Activated CD4-positive, alpha-beta T cell treated with anti-CD3 and anti-CD28 coated beads, Interleukin-2, Interleukin-6, amounts not matched to agents 100 ng/mL and 50 ng/mL, durations not matched to agents 16 hours and 8 hours (primary cell): ENCODE measurements around the gene CLCN2.
"Not testable (repeated sequence)": the region's sequence is repeated elsewhere in the genome, so short reads cannot be mapped to it uniquely, and the experiment has no call there.

ENCODE experiments used
- DNase-seq: peaks from one replicate; pipeline ENCODE4 v3.0.0-alpha.2; 2020

The CLCN2 gene

DNA sequence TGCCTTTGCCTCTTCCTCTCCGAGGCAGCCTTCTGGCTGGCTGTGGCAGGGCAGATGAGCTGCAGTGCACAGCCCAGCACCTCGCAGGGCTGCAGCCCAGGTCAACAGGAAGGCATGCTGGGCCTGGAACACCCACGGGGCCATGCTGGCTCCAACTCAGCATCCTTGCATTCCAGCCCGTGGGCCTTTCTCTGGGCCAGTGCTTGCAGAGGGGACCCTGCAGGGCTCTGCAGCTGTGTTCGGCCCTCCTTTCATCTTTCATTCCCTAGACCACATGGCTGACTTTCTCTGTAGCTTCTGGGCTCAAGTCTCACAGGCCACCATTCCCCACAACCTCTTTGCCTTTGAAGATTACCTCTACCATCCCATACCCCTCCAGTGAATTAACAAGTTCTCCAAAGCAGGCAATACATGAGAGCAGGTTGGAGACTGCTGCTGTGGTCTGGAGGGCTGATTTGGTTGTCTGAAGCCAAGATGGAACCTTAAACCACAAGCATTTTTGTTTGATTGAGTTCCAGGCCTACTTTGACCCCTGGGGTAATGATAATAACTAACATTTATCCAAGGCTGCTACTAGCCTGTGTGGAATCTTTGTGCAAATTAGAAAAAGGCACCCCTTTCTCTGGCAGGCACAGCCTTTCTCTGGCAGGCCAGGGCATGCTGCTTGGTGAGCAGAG is 18.1 kb downstream of the CLCN2 start:
- no peak for DNase-seq

DNA sequence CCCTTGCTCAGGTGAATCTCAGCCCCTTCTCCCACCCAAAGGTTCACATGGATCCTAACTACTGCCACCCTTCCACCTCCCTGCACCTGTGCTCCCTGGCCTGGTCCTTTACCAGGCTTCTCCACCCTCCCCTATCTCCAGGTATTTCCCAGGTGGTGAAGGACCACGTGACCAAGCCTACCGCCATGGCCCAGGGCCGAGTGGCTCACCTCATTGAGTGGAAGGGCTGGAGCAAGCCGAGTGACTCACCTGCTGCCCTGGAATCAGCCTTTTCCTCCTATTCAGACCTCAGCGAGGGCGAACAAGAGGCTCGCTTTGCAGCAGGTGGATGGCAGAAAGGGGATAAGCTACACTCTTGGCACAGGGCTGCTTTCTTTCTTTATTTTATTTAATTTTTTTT is 19.5 kb downstream of the CLCN2 start:
- no peak for DNase-seq

DNA sequence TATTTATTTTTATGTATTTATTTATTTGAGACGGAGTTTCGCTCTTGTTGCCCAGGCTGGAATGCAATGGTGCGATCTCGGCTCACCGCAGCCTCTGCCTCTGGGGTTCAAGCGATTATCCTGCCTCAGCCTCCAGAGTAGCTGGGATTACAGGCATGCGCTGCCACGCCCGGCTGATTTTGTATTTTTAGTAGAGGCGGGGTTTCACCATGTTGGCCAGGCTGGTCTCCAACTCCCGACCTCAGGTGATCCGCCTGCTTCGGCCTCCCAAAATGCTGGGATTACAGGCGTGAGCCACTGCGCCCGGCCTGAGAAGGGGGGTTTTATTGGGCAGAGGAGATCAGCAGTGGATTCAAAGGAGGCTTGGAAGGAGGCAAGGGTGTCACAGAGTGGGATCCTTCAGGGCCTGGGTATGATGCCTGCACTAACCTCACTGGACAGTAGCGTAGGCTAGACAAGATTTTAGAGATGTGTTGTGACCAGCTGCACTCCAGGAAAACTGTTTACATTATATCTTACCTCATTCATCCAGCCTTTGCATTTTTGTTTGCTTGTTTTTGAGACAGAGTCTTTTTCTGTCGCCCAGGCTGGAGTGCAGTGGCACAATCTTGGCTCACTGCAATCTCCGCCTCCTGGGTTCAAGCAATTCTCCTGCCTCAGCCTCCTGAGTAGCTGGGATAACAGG is 21.8 kb downstream of the CLCN2 start:
- not testable (repeated sequence) for DNase-seq

DNA sequence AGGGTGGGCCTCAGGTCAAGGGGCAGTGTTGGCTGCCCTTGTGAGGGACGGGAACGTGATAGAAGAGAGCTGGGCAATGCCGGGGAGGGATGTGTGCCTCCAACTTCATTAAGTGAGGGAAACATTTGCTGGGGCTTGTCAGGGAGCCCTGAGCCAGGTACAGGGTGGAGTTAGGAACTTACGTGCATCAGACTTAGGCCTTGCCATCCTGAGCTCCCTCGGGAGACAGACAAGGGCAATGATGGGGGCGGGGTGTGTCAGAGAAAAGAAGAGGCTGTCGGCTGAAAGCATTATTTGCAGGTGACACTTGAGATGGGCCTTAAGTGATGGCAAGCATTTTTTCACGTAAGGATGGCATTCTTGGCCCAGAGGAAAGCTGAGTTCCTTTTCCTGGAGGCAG is 22.4 kb downstream of the CLCN2 start:
- DNase-seq = no peak

DNA sequence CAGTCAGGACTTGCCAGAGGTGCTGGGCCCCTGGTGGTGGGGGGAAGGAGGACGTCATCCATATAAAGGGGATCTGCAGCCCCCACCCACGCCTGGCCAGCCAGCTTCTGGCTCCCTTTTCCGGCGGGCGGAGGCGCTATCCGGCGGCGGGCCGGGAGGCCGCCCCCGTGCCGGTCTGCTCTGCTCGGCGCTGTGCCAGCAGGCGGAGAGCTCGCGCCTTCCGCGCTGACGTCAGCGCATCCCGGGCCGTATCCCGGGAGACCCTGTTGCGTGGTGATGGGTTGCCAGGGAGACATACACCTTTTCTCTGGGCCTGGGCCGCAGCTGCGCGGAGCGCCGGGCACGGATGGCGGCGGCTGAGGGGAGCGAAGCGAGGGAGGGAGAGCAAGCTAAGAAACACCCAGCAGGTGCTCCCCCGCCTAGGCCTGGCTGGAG is 22.9 kb downstream of the CLCN2 start:
- no peak for DNase-seq

DNA sequence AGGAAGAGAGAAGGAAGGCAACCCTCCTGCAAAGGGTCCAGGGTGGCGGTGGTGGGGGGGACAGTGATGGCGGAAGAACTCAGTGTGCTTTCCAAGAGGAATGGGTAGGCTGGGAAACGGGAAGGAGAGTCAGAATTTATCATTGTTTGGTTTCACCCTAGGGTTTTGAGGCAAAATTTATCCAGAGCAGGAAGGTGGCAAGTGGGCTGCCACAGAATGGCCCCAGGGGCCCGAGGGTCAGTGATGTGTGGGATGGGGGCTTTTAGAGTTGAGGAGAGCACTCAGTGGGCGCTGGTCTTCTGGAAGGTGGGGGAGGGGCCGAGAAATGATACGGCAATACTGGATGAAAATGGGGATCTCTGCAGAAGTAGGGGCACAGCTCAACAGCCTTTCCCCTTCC is 23.4 kb downstream of the CLCN2 start:
- DNase-seq = no peak

DNA sequence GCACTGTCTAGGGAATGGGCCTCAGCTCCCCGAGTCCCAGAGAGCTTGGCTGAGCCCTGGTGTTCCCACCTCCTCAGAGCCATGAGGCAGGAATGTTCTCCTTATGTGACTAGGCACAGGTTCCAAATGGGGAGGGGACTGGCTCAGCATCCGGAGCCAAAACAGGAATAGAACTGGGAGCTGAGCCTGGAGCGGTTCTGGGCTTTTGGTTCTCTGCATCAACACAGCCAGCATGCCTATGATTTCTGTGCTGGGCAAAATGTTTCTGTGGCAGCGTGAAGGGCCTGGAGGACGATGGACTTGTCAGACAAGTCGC is 24.0 kb downstream of the CLCN2 start, which contains the start of gene FAM131A:
FAM131A (plus strand) TSS at position 202 of the 316 bp plus-strand sequence; CDS start at position 233, 31 bp downstream.
- no peak for DNase-seq

DNA sequence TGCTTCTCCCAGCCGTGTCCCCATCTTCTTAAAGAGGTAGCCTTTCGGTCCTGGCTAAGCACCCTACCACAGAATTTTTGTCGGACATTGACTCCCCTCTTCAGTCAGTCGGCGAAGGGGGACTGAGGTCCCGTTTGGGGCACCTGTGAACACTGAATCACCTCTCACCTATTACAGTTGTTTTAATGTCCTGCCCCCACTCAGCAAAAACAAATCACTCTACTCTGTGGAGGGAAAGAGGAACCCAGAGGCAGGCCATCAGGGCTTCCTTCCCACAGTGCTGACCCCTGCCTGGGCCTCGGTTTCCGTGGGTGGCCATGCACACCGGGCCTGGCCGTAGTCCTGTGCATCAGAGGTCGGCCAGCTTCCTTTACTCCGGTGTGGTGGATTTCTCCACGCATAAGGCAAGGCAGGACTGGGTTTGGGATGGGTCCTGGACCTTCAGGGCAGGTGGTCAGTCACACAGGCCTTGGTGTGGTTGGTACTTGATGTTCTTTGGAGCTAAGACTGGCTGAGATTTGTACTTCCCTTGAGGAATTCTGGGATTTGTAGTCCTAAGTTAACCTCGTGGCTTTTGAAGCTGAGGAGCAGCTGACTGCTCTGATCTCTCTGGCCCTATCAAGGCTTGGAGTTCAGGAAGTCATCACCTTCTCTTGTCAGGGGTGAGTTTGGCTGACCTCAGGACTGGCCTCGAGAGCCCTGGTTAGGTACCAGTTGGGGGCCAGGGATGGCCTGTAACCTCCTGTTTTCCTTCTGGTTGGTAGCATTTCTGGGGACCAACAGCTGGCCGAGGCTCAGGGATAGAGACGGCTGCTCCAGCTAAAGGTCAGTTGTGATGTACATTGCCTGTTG is 24.6 kb downstream of the CLCN2 start:
- no peak for DNase-seq

DNA sequence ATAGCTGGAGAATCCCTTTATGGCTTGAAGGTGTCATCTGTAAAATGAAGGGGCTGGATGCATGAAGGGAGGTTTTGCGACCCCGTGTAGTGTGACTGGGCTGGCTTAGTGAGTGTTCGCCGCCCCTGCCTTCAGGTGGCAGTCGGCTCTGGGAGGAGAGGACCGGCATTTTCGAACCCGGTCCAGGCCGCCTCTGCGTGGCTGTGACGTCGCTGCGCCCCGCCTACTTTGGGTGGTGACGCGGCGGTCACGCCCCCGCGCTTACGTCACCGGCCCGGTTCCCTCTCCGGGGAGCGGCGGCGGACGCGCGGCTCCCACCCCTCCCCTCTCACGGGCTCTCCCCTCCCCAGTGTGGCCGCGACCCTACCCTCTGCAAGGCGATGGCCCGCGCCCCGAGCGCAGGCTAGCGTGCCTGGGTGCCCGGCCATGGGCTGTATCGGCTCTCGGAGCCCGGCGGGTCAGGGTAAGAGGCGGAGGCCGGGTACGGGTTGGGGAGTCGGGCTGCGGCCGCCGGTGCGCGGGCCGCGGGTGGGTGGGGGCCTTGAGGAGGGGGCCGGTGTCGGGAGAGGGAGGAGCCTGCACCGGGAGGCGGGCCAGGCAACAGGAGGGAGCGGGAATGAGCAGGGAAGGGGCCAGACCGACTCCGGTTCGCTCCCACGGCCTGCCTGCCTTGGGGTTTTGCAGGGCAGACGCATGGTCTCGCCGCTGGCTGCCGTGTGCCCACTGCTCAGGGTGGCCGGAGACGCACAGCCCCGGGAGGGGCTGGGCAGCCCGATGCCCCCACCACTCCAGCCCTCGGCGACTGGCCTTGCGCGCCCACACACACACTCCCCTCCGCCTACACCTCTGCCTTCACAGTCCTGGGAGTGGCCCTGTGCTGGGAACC is 25.5 kb downstream of the CLCN2 start:
- DNase-seq = peak; percentile 91

DNA sequence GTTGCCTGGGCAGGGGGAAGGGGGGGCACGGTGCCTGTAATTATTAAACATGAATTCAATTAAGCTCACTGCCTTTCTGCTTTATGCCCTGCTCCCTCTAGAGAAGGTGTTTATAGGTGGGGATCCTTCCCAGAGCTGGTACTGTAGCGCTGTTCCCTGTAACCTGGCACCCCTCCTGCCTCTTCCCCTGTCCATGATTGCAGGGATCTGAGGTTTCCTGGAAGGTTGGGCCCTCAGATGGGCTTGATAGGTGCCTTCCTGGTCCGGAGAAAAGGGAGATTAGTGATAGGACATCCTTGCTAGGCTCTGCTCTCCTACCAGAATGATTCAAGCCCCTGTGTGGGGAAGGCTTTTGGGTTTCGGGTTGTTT is 26.1 kb downstream of the CLCN2 start:
- no peak for DNase-seq

DNA sequence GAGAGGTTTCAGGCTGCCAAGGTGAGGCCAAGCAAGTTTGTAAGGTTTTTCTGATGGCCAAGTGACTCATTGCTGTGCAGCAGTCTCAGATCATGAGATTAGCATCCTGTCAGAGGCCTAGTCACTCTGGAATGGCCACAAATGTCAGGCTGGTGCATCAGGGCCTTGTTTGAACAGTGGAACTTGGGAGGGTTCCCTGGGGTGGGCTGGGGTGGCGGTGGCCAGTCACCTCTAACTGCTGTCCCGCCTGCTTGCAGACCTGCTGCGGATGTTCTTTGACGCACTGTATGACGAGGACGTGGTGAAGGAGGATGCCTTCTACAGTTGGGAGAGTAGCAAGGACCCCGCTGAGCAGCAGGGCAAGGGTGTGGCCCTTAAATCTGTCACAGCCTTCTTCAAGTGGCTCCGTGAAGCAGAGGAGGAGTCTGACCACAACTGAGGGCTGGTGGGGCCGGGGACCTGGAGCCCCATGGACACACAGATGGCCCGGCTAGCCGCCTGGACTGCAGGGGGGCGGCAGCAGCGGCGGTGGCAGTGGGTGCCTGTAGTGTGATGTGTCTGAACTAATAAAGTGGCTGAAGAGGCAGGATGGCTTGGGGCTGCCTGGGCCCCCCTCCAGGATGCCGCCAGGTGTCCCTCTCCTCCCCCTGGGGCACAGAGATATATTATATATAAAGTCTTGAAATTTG is 26.8 kb downstream of the CLCN2 start:
- DNase-seq = peak; percentile 52

DNA sequence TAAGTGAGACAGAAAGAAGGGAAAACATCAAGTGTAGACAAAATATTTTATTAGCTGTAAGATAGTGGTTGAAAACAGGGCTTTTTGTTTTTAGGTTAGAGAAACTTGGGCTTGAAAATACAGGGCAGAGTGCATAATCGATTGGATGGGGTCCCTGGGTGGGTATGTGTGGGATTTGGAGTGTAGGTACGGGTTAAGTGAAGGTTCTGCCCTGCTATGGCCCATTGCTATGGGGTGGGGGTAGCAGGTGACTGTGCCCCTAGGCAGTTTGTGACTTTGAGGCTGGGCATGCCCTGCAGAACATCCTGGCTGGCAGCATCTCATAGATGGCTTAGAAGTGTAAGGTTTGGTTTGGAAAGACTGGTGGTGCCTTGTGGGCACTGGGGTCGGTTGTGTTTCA is 27.7 kb downstream of the CLCN2 start:
- DNase-seq = no peak

DNA sequence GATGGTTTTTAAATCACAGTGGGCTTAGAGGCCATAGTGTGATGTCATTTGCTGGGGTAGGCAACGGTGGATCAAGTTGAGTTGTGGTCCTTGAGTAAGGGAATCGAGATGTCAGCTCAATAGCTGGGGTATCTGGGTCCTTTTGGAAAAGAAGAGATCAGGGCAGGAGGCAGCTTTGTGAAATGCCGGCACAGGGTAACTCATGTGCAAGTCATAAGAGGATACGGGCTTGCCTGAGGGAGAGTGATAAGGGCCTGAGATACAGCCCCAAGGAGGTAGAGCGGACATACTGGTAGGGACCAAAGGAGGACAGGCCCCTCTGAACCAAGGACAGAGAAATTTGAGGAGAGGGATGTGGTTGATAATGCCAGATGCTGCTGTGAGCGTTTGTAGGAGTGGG is 28.2 kb downstream of the CLCN2 start:
- no peak for DNase-seq

DNA sequence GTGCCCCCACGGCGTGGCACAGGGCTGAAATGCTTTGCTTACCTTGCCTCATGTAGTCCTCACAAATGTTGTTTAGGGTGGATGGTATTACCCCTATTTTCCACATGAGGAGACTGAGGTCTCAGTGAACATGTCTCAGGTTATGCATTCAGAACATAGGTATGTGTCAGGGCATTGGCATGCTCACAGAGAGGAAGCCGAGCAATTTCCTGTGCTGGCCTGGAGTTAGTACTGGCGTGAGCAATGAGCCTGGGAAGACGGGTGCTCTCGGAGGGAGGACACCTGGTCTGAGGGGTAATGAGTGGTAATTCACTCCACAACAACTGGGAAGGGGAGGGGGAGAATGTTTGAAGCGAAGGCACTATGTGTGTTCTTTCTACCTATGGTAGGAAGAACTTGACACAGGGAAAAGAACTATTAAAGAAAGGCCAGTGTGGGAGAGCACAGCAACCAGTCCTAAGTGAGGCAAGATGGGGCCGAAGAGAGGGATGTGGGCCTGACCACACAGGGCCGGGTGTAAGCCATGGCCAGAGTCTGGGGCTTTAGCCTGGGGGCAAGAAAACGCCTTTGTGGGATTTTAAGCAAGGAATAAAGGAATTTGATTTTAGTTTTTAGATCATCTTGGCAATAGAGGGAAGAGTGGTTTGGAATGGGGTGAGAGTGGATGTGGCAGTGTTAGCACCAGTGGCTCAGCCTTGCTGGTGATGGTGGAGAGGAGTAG is 28.9 kb downstream of the CLCN2 start:
- DNase-seq = no peak

DNA sequence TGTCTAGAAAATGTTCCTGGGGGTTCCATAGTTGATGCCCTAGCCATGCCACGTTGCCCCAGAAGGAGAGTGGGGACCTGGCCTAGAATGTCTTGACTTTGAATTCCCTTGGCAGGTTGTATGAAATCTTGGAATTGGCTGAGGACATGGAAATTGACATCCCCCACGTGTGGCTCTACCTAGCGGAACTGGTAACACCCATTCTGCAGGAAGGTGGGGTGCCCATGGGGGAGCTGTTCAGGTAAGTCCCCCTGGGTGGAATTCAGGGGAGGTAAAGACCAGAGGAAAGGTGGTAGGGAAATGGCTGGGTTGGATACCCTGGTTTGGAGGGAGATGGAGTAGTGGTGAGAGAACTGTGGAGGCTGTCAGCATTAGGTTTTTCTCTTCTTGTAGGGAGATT is 32.9 kb downstream of the CLCN2 start:
- DNase-seq = no peak

DNA sequence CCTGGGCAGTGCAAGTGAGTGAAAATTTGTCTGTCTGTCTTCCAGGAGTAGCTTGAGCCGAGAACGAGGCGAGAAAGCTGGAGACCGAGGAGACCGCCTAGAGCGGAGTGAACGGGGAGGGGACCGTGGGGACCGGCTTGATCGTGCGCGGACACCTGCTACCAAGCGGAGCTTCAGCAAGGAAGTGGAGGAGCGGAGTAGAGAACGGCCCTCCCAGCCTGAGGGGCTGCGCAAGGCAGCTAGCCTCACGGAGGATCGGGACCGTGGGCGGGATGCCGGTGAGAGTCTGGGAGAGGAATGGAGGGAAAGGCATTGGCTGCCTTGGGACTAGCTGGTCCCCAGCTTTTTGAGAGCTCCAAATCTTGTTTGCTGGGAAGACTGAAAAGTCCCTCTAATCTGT is 34.2 kb downstream of the CLCN2 start:
- DNase-seq = no peak

DNA sequence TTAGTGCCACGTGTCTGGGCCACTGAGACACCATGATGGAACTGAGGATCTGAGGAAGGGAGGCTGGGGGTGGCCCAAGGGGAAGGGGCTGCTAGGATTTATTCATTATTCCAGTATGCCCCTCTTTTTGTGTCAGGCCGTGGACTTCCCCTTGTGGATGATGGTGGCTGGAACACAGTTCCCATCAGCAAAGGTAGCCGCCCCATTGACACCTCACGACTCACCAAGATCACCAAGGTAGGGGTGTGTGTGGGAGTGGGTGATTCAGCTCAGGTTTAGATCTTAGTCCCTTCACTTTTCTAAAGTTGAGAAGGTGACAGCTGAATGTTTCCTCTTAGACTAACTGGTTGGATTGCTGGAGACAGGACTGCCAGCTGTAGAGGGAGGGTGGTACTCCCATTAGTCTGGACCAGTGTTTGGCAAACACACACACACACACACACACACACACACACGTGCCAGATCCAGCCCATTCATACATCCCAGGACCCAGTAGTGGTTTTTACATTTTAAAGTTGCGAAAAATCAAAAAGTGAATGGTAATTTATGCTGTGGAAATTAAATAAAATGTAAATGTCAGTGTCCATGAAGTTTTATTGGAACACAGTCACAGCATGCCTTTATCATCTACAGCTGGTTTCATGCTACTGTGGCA is 35.6 kb downstream of the CLCN2 start:
- DNase-seq = no peak

DNA sequence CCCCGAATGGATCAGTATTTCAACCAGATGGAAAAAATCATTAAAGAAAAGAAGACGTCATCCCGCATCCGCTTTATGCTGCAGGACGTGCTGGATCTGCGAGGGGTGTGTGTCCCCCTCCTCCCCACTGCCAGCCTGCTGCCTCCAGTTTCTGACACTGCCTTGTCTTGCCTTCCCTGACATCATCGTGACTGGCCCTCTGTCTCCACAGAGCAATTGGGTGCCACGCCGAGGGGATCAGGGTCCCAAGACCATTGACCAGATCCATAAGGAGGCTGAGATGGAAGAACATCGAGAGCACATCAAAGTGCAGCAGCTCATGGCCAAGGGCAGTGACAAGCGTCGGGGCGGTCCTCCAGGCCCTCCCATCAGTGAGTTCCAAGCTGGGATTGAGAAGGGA is 36.1 kb downstream of the CLCN2 start:
- DNase-seq = no peak

DNA sequence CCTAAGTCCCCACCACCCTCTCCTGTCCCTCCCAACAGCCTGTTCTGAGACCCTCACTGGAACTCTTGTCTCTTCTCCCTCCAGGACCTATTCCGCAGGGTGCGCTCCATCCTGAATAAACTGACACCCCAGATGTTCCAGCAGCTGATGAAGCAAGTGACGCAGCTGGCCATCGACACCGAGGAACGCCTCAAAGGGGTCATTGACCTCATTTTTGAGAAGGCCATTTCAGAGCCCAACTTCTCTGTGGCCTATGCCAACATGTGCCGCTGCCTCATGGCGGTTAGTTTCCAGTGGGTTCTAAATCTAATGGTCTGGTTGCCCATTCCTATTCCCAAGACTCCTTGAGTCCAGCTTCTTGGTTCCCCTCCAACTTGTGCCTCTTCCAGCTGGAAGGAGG is 37.7 kb downstream of the CLCN2 start:
- no peak for DNase-seq

DNA sequence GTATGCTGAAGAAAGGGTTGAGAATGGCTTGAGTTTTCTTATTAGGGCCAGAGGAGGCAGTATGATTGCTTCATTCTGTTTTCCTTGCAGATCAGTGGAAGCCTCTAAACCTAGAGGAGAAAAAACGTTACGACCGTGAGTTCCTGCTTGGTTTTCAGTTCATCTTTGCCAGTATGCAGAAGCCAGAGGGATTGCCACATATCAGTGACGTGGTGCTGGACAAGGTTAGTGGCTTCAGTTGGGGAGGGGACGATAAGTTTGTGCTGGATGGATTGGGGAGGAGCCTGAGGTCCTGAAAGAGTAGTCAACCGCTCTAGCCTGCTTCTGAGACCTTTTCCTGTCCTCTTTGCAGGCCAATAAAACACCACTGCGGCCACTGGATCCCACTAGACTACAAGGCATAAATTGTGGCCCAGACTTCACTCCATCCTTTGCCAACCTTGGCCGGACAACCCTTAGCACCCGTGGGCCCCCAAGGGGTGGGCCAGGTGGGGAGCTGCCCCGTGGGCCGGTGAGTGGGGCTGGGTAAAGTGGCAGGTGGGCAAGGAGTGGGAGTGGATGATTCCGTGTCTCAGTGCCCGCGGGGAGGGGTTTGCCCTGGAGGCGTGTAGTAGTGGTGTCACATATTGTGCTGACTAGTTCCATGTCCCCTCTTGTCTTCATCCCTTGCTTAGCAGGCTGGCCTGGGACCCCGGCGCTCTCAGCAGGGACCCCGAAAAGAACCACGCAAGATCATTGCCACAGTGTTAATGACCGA is 38.5 kb downstream of the CLCN2 start:
- DNase-seq = no peak
